SK-N-SH (cell line): ENCODE measurements around the gene MAST4.

ENCODE experiments used
- CHD2 ChIP-seq: fragments of 150-350 bp; IDR thresholded peaks from 2 replicates; pipeline ENCODE4 v1.6.1; 2018; ENCODE audit warnings: low read length; ENCODE audit not compliant: partially characterized antibody
- EP300 ChIP-seq, 2 experiments: IDR thresholded peaks; 2 replicates each; pipeline versions ENCODE4 v1.4.0 to v1.6.1; 2012; ENCODE audit warnings: borderline replicate concordance in 1 of 2, low read depth in 1 of 2, low read length in 1 of 2
- FOXM1 ChIP-seq: IDR thresholded peaks from 2 replicates; pipeline ENCODE4 v1.4.0; 2012; ENCODE audit warnings: low read depth, mild to moderate bottlenecking

DNA sequence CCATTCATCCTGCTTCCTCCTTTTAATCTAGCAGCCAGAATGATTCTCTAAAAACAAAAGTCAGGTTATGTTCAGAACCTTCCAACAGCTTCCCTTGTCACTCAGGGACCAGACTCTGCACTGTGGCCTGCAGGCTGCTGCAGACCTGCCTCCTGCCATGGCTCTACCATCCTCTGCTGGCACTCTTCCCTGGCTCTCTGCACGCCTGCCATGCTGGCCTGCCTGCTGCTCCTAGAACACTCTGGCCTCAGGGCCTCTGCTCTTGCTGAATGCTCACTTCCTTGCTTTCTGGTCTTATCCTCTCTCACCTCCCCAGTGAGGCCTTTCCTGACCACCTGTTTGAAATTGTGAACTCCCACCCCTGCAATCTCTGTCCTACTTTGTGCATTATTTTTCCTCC is 451.0 kb downstream of the MAST4 start:
- no peak for TF ChIP-seq FOXM1
- peak; percentile 20 for TF ChIP-seq CHD2
- peak in 1 of 2 experiments; percentile 56; a peak in 2 of 4 replicates for TF ChIP-seq EP300 (IDR thresholded peaks at IDR 0.05; ENCODE audit: borderline replicate concordance in 1 of 2, low read depth in 1 of 2, low read length in 1 of 2)
